GM10266 (cell line): ENCODE results near the gene FAM13B.

ENCODE experiments used
- DNase-seq: peaks from one replicate; pipeline ENCODE4 v3.0.0; 2012; ENCODE audit errors: extremely low spot score
- CTCF ChIP-seq: IDR thresholded peaks from 2 replicates; pipeline ENCODE4 v1.5.1; 2012; ENCODE audit warnings: mild to moderate bottlenecking, low read depth; ENCODE audit not compliant: control insufficient read depth, insufficient read depth; ENCODE audit errors: missing control alignments

FAM13B gene

GRCh38 chr5:138021771-138022170 lies 11.1 kb downstream of the FAM13B start:
- TF ChIP-seq CTCF: no peak

GRCh38 chr5:138018849-138019248 lies 14.0 kb downstream of the FAM13B start:
- DNase-seq: no peak
- TF ChIP-seq CTCF: no peak

More at GRCh38 chr5:138021771-138022170, 11.1 kb downstream of the FAM13B start:
- no peak for DNase-seq

GRCh38 chr5:138015916-138016315 lies 17.0 kb downstream of the FAM13B start:
- no peak for TF ChIP-seq CTCF
- DNase-seq: no peak

GRCh38 chr5:138011991-138012390 lies 20.9 kb downstream of the FAM13B start:
- no peak for TF ChIP-seq CTCF
- DNase-seq: no peak

GRCh38 chr5:138000102-138000723 lies 32.7 kb downstream of the FAM13B start:
- DNase-seq: no peak
- no peak for TF ChIP-seq CTCF

- DNase-seq: peak; percentile 10
- no peak for TF ChIP-seq CTCF
Measured at GRCh38 chr5:137997726-137998213, 35.1 kb downstream of the FAM13B start.

- no peak for TF ChIP-seq CTCF
- no peak for DNase-seq
Measured at GRCh38 chr5:137995749-137996128, 37.1 kb downstream of the FAM13B start.
